GM21367 (cell line): ENCODE results near the gene TMEM204.

Source experiments
- ATAC-seq: cut with Tn5 transposase; IDR thresholded peaks from one replicate; pipeline ENCODE4 v1.9.1; 2021; ENCODE audit not compliant: unreplicated experiment

Gene TMEM204

GRCh38 chr16:1533443-1533951 lies at the start of gene TMEM204:
Gene TMEM204, plus strand, starts transcription at chr16:1533666. Its CDS starts 610 bp downstream, at chr16:1534276.
- no peak for ATAC-seq

GRCh38 chr16:1485847-1486496 lies 47.5 kb upstream of the TMEM204 start:
- no peak for ATAC-seq

GRCh38 chr16:1486551-1487390 lies 46.7 kb upstream of the TMEM204 start:
- ATAC-seq = no peak

DNA sequence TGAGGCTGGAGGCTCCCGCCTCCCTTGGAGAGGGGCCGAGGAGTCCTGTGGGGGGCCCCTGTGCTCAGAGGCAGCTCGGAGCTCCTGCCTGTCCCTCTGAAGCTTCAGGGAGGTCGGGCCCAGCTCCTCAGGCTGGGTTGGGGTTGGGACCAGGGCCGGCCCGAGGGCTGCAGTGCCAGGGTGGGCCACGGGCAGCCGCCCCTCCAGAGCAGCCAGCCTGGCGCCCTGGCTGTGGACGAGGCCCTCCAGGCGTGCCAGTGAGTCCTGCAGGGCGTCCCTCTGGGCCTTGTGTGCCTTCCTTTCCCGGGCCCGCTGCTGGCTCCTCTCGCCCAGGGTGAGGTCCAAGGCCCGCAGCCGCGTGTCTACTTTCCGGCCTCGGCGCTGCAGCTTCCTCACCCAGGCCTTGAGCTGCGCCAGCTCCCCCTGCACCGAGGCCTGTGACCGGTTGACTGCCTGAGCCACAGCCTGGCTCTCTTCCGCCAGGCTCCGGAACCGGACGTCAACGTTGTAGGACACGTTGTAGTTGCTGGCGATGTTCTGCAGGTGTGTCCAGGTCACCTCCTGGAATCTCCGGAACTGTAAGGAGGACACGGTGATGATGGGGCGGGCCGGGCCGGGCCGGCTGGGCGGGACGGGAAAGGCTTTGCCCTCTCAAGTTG lies 45.9 kb upstream of the TMEM204 start:
- ATAC-seq = no peak

- ATAC-seq = no peak
Measured at GRCh38 chr16:1488054-1488601, 45.3 kb upstream of the TMEM204 start.

GRCh38 chr16:1488619-1489018 lies 44.8 kb upstream of the TMEM204 start, which contains the start of gene PTX4:
Gene PTX4, minus strand, starts transcription at chr16:1488944. Its CDS starts 35 bp downstream, at chr16:1488909.
- no peak for ATAC-seq

- no peak for ATAC-seq
Measured at GRCh38 chr16:1489077-1489476, 44.4 kb upstream of the TMEM204 start.

- ATAC-seq = no peak
Measured at GRCh38 chr16:1491327-1491726, 42.1 kb upstream of the TMEM204 start.

GRCh38 chr16:1492082-1492922 lies 41.2 kb upstream of the TMEM204 start:
- no peak for ATAC-seq

- ATAC-seq = peak; percentile 48
Measured at GRCh38 chr16:1492923-1493745, 40.3 kb upstream of the TMEM204 start, which contains the start of gene TELO2. Gene TELO2, plus strand, starts transcription at chr16:1493360. Its CDS starts 922 bp downstream, at chr16:1494282.

DNA sequence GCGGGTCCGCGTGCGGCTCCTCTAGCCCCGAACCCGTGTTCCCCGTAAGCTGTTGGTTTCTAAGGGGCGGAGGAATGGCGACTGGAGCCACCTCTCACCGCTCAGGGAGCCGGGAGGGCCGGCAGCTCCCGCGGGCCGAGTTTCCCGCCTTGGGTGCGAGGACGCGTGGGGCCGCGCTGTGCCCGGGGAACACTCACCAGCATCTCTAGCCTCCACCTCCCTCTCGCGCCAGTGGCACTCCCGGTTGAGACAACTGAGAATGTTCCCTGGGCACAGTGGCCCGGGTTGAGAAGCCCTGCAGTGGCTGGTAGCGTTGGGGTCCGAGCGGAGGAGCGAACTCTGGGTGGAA lies 39.7 kb upstream of the TMEM204 start:
- no peak for ATAC-seq

GRCh38 chr16:1494129-1494640 lies 39.3 kb upstream of the TMEM204 start:
- no peak for ATAC-seq

GRCh38 chr16:1494711-1495110 lies 38.8 kb upstream of the TMEM204 start:
- ATAC-seq = no peak

DNA sequence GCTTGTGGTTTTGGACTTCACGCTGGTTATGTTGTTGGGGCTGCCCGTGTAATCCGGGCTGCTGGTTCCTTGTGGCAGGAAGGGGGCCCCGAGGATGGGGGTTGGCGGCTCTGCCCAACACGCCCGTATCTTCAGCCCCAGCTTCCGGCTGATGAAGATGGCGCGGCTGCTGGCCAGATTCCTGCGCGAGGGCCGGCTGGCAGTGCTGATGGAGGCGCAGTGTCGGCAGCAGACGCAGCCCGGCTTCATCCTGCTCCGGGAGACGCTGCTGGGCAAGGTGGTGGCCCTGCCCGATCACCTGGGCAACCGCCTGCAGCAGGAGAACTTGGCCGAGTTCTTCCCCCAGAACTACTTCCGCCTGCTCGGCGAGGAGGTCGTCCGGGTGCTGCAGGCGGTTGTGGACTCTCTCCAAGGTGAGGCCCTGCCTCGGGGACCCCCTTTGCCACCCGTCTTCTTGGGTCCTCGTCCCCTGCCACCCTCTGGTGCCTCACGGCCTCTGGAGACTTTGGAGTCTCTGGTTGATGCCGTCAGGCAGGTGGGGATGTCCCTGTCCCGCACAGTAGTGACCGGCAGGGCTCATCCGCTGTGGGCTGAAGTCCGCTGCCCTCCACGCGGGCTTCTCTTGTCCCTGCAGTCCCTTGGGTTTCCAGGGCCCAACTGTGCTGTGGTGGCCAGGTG lies 38.1 kb upstream of the TMEM204 start:
- ATAC-seq = no peak

- ATAC-seq = no peak
Measured at GRCh38 chr16:1495889-1496262, 37.6 kb upstream of the TMEM204 start.

DNA sequence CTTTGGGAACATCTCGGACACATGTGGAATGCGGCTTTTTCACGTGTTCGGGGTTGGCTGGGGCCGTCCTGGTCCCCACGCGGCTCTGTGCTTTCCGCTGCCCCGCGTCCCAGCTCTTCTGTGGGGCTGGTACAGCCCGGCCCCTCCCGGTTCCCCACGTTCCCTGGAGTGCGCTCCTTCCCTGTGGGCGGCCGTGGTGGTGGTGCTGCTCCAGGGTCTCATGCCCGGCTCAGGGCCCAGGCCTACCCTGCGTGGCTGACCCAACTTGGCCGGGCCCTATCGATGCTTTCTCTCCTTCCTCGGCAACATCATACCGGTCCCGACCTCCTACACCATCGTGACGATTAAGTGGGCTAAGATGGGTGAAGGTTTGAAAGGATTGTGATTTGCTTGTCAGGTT lies 37.0 kb upstream of the TMEM204 start:
- no peak for ATAC-seq

- no peak for ATAC-seq
Measured at GRCh38 chr16:1497014-1497598, 36.4 kb upstream of the TMEM204 start.

DNA sequence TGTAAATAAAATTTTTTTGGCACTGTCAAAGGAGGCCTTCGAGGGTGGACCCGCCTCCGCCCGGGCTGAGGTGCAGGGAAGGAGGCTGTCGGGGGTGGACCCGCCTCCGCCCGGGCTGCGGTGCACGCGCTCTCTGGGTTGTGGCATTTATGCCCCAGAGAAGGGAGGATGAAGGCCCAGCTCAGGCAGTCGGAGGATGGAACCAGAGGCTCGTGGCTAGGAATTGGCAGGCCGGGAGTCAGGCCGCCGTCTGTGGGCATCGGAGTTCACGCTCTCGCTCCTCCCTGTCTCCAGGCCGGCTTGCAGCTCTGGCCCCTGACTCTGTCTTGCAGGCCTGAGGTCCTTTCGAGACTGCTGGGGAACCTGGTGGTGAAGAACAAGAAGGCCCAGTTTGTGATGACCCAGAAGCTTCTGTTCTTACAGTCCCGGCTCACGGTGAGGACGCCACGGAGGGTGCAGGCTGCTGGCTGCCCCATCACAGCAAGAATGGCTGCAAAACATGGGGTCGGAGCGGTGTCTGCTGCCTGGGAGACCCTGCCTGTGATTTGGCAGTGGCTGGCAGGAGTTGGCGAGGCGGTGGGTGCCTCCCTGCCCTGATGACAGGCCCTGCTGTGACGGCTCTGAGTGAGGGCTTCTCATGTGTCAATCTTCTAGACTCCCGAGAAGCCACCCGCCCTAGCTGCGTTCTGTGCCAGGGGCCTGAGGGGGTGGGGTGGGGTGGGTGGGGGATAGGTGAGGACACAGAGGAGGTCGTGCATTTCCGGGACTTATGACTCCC lies 34.4 kb upstream of the TMEM204 start:
- ATAC-seq = no peak
